Stimulated activated CD8-positive, alpha-beta memory T cell treated with anti-CD3 and anti-CD28 coated beads, Interleukin-2, amount 100 ng/mL, for 1 hour (primary cell): Measurements from ENCODE around the gene SLC4A2.

Experiments used
- DNase-seq, 2 donors: peaks; one replicate each; pipeline ENCODE4 v3.0.0-alpha.2; 2020; ENCODE audit warnings: low read depth in 2 of 2

SLC4A2 gene

GRCh38 chr7:151115121-151115835, 55.9 kb downstream of the SLC4A2 start:
- no peak for DNase-seq

- DNase-seq, result no peak
Measured at GRCh38 chr7:151115836-151116418, 56.5 kb downstream of the SLC4A2 start.

- no peak for DNase-seq
Measured at GRCh38 chr7:151116603-151117440, 57.4 kb downstream of the SLC4A2 start.

- peak; percentile 8 to 14 for DNase-seq
Measured at GRCh38 chr7:151117565-151117964, 58.2 kb downstream of the SLC4A2 start.

- DNase-seq, result no peak
Measured at GRCh38 chr7:151118108-151119054, 59.0 kb downstream of the SLC4A2 start.

GRCh38 chr7:151119055-151119415, 59.6 kb downstream of the SLC4A2 start:
- no peak for DNase-seq

- no peak for DNase-seq
Measured at GRCh38 chr7:151119902-151120301, 60.5 kb downstream of the SLC4A2 start.

GRCh38 chr7:151120896-151121295, 61.5 kb downstream of the SLC4A2 start:
- no peak for DNase-seq

GRCh38 chr7:151121380-151122170, 62.2 kb downstream of the SLC4A2 start:
- DNase-seq, result no peak

GRCh38 chr7:151122276-151122675, 62.9 kb downstream of the SLC4A2 start:
- no peak for DNase-seq

- no peak for DNase-seq
Measured at GRCh38 chr7:151122796-151123157, 63.4 kb downstream of the SLC4A2 start.

GRCh38 chr7:151123158-151123821, 63.9 kb downstream of the SLC4A2 start:
- DNase-seq, result no peak

- peak; percentile 63 to 70 for DNase-seq
Measured at GRCh38 chr7:151123822-151124464, 64.6 kb downstream of the SLC4A2 start.

GRCh38 chr7:151124481-151124880, 65.1 kb downstream of the SLC4A2 start:
- DNase-seq, result no peak

GRCh38 chr7:151124899-151125399, 65.6 kb downstream of the SLC4A2 start:
- no peak for DNase-seq

- no peak for DNase-seq
Measured at GRCh38 chr7:151125470-151125845, 66.1 kb downstream of the SLC4A2 start.

GRCh38 chr7:151125846-151126481, 66.6 kb downstream of the SLC4A2 start:
- DNase-seq, result no peak
